ENCODE measurements around the gene ITGB3BP. TPM values are rescaled to one million over a fixed set of nuclear protein-coding genes. Genes with fewer than 3 reads are reported as not detected.
"Not testable (repeated sequence)": the region's sequence is repeated elsewhere in the genome, so short reads cannot be mapped to it uniquely, and the experiment has no call there.

Gene ITGB3BP, protein sequence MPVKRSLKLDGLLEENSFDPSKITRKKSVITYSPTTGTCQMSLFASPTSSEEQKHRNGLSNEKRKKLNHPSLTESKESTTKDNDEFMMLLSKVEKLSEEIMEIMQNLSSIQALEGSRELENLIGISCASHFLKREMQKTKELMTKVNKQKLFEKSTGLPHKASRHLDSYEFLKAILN
- total RNA-seq: 17.9 and 20.0 TPM in 2 replicates
- long read RNA-seq, transcript ITGB3BP-201 (9 exons, 948 nt): major isoform, 7 of 30 reads
- long read RNA-seq, partial matches to known transcripts: 9 of 30 reads
- long read RNA-seq, other reads (novel, unspliced or antisense): 8 of 30 reads

DNA sequence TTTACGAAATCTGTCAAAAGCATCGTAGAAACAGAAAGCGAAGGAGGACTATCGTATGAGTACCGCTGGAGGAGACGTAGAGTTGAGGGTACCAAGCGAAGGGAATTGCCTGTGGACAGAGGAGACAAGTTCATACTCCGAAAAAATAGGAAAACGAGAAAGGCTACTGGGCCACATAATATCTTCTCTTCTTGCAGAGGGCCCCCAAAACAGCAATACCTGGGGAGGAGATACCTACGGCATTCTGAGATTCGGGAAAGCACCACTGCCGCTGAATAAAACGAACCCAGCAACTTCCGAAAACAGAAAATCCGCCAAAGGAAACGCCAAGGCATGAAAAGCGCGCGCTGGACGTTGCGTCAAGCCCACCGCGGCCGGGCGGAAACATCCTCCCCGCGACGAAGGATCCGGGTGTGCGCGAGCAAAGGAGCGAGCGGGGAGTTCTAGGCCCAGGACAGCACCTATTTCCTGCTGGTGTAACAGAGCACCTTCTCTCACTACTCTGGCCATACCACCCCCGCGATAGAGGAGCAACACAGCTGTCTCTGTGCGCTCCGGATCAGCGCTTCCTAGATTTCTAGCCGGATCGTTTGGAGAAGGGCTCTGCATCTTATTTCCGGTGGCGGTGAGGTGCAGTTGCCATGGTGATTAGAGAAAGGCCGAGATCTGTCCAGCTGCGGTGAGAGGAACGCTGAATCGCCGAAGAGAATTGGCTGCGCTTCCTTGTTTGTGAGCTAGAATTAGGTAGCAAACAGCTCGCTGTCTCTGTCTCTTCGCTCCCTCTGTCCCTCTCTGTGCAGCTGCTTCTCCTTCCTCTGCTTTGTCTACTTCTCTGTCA lies at the start of gene ITGB3BP, which contains the start of gene EFCAB7:
TSS of gene ITGB3BP (minus strand) at position 335 of the 838 bp plus-strand sequence. CDS start at position 243, 92 bp downstream.
TSS of gene EFCAB7 (plus strand) at position 635 of the 838 bp plus-strand sequence. CDS start 2,048 bp downstream, outside the sequence.
- peaks cover 4% of the 10 kb centered on the region for H3K36me3 Mint-ChIP-seq (ENCODE audit: unreplicated experiment)
- H3K27me3 Mint-ChIP-seq (ENCODE audit: unreplicated experiment): no peaks in the 10 kb centered on the region
- peak within 1 kb of the TSS; percentile 93 for H3K4me3 Mint-ChIP-seq (ENCODE audit: unreplicated experiment)
- peak within 1 kb of the TSS; percentile 98 for H3K27ac Mint-ChIP-seq (ENCODE audit: unreplicated experiment)
- no peaks in the 10 kb centered on the region for H3K9me3 Mint-ChIP-seq (ENCODE audit: unreplicated experiment)
- peak; percentile 93 for DNase-seq (ENCODE audit: extremely low spot score, unreplicated experiment)
- peaks cover 16% of the 10 kb centered on the region for H3K4me1 Mint-ChIP-seq (ENCODE audit: unreplicated experiment)
- TF ChIP-seq, protein P1, sequence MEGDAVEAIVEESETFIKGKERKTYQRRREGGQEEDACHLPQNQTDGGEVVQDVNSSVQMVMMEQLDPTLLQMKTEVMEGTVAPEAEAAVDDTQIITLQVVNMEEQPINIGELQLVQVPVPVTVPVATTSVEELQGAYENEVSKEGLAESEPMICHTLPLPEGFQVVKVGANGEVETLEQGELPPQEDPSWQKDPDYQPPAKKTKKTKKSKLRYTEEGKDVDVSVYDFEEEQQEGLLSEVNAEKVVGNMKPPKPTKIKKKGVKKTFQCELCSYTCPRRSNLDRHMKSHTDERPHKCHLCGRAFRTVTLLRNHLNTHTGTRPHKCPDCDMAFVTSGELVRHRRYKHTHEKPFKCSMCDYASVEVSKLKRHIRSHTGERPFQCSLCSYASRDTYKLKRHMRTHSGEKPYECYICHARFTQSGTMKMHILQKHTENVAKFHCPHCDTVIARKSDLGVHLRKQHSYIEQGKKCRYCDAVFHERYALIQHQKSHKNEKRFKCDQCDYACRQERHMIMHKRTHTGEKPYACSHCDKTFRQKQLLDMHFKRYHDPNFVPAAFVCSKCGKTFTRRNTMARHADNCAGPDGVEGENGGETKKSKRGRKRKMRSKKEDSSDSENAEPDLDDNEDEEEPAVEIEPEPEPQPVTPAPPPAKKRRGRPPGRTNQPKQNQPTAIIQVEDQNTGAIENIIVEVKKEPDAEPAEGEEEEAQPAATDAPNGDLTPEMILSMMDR (IDR thresholded peaks at IDR 0.05): no peak

DNA sequence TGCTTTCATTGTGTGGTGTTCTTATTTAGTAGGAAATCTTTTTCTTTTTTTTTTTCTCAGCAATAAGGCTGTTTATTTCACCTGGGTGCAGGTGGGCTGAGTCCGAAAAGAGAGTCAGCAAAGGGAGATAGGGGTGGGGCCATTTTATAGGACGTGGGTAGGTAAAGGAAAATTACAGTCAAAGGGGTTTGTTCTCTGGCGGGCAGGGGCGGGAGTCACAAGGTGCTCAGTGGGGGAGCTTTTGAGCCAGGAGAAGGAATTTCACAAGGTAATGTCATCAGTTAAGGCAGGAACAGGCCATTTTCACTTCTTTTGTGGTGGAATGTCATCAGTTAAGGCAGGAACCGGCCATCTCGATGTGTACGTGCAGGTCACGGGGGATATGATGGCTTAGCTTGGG lies 49.7 kb upstream of the ITGB3BP start:
- H3K36me3 Mint-ChIP-seq (ENCODE audit: unreplicated experiment); DNase-seq (ENCODE audit: extremely low spot score, unreplicated experiment); H3K4me3 Mint-ChIP-seq (ENCODE audit: unreplicated experiment); H3K4me1 Mint-ChIP-seq (ENCODE audit: unreplicated experiment); H3K9me3 Mint-ChIP-seq (ENCODE audit: unreplicated experiment); H3K27me3 Mint-ChIP-seq (ENCODE audit: unreplicated experiment); H3K27ac Mint-ChIP-seq (ENCODE audit: unreplicated experiment): not testable (repeated sequence)

DNA sequence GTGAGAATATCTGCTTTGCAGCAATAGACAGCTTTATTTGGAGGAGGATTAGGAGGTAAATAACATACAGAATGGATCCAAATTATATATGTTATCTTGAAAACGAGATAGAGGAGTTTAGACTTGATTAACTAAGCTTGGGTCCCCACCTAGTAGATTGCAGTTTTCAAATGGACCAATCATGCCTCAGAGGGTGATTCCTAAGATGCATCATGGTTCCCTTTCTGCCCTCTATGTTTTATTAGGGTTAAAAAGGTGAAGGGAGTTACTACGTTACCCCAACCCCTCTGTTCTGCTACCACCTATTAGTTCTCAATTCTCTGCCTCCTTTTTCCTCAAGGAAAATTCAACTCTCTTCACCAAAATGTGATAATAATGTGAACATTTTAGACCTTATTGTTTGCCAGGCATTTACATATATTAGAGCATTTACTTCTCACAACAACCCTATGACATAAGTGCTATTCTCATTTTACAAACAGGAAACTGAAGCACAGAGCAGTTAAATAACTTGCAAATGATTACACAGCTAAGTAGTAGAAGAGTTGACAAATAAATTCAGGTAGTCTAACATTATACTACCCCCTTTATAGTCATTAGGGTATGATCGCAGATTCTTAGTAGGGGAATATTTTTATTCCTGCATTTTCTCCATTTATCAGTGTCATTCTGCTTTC lies 46.8 kb upstream of the ITGB3BP start:
- Mint-ChIP-seq H3K27ac (ENCODE audit: unreplicated experiment) (no peak overlapping the region), H3K4me1 (ENCODE audit: unreplicated experiment) (no peaks in the 10 kb centered on the region), H3K36me3 (ENCODE audit: unreplicated experiment) (peaks cover 9% of the 10 kb centered on the region), H3K27me3 (ENCODE audit: unreplicated experiment) (no peaks in the 10 kb centered on the region), H3K9me3 (ENCODE audit: unreplicated experiment) (peaks cover 7% of the 10 kb centered on the region), H3K4me3 (ENCODE audit: unreplicated experiment) (no peak overlapping the region)
- DNase-seq (ENCODE audit: extremely low spot score, unreplicated experiment): no peak
- TF ChIP-seq, protein P1 (IDR thresholded peaks at IDR 0.05): no peak

DNA sequence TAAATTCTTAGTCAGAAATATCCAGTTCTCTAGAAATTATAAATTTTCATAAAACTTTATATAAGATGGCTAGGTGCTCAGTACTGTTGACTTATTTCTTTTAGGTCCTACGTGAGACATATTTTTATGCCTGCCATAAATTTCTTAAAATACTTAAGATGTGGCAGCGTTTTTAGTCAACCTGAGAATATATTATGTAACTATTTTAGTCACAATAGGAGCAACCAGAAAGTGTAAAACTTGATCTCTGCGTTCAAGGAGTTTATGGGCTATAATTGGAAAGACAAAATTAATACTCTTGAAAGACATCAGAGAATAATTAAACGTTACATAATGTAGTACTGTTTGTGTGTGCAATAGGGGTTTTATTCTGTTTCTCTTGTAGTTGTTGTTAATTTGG lies 46.0 kb upstream of the ITGB3BP start:
- peaks cover 16% of the 10 kb centered on the region for H3K36me3 Mint-ChIP-seq (ENCODE audit: unreplicated experiment)
- no peaks in the 10 kb centered on the region for H3K27me3 Mint-ChIP-seq (ENCODE audit: unreplicated experiment)
- H3K4me1 Mint-ChIP-seq (ENCODE audit: unreplicated experiment): no peaks in the 10 kb centered on the region
- TF ChIP-seq, protein P1 (IDR thresholded peaks at IDR 0.05): no peak
- H3K4me3 Mint-ChIP-seq (ENCODE audit: unreplicated experiment): no peak overlapping the region
- DNase-seq (ENCODE audit: extremely low spot score, unreplicated experiment): no peak
- peaks cover 7% of the 10 kb centered on the region for H3K9me3 Mint-ChIP-seq (ENCODE audit: unreplicated experiment)
- no peak overlapping the region for H3K27ac Mint-ChIP-seq (ENCODE audit: unreplicated experiment)

DNA sequence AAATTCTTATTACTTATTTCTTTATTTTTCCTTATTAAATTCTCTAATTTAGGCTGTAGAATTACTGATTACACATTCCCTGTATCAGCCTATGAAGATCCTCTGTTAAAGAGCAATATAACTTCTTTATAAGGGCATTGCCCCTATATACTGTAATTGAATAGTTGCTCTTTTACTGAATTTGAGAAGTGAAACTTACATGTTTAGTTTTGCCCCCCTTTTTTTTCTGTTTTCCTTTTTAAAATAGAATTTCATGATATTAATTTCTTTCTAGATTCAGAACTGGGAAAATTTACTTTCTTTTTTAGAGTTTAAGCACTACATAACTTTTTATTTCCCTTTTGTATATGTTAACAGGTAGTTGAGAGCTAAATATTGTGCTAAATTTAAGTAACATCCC lies 40.7 kb upstream of the ITGB3BP start:
- Mint-ChIP-seq H3K36me3 (ENCODE audit: unreplicated experiment) (peaks cover 16% of the 10 kb centered on the region), H3K9me3 (ENCODE audit: unreplicated experiment) (peaks cover 7% of the 10 kb centered on the region), H3K4me3 (ENCODE audit: unreplicated experiment) (no peak overlapping the region), H3K4me1 (ENCODE audit: unreplicated experiment) (no peaks in the 10 kb centered on the region), H3K27me3 (ENCODE audit: unreplicated experiment) (no peaks in the 10 kb centered on the region), H3K27ac (ENCODE audit: unreplicated experiment) (no peak overlapping the region)
- DNase-seq (ENCODE audit: extremely low spot score, unreplicated experiment): no peak
- TF ChIP-seq, protein P1 (IDR thresholded peaks at IDR 0.05): no peak

All from osteocyte (in vitro differentiated cells).